HG03342 (cell line): ENCODE data around the gene LAMC1.
"Not testable (repeated sequence)": the region's sequence is repeated elsewhere in the genome, so short reads cannot be mapped to it uniquely, and the experiment has no call there.

Source experiments
- ATAC-seq: cut with Tn5 transposase; IDR thresholded peaks from one replicate; pipeline ENCODE4 v1.9.1; 2021; ENCODE audit warnings: mild to moderate bottlenecking, moderate library complexity; ENCODE audit not compliant: unreplicated experiment

Gene LAMC1

DNA sequence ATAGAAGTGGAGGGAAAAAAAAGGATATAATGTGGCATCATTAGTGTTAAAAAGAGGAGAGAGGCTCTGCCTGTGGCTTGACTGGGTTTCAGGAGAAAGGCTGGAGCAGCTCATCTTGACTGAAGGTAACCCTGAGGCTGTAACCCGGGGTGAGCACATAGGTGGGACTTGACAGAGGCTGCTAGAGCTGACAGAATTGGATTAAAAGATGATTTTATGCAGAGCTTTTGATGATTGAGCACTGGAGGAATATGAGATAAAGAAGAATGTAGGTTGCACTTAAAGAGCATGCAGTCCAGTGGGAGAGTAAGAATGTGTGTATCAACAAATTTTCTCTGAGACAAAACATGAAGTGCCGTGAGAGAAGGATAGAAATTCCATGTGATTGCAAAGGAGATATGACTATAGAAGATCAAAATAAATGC lies 17.3 kb downstream of the LAMC1 start:
- no peak for ATAC-seq

DNA sequence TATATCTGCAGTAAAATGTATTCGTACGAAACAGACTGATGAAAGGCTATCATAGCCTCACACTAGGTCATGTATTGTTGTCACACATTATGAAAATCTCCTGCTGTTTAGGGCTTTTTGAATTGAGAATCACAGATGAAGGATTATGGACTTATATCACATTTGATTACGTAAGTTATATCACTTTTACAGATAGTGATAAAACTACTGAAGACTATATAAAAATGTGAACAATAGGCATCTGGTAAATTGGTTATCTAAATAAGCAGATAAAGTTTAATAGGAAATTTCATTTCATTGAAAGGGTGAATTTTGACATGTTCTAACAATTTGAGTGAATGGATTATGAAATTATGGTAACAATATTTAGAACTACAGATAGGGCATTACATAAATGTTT lies 20.0 kb downstream of the LAMC1 start:
- no peak for ATAC-seq

DNA sequence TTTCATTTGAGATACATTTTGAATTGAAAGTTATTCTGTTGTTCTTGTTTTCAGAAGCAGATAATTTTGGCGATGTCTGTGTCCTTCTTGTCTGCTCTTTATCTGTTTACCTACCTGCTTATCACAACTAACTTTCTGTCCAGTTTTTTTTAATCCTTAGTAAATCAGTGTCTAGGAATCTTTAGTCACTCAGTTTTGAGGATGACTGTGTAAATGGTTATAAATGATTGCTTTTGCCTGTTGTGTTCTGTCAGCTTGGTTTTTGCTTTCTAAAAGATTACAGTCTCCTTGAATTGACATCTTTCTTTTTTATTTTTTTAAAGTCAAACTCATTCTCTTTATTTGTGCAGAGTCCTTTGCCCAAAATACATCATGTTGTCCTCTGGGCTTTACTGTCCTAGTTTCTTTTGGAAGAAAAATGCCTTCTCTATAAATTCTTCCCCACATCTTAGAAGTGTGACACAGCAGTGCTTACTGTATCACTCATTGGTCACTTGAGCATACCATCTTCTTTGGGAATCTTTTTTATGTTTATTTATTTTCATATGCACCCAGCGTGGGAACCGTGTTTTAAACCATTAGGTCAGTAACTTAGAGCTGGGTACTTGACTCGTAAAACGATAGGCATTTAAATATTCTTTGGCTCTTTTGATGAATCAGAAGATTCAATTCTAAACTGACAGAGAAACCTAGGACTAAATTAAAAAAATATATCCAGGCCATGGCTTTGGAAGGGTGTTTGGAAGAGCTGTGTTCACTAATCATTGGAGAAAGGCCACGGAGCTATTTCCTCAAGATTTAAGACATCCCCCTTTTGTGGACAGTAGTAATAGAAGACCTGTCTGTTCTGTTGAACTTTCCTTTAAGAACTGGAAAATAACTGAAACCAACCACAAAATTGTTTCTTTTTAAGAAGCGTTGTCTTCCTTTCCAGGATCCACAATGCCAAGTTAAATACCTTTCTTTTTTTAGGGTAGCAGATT lies 20.9 kb downstream of the LAMC1 start:
- ATAC-seq = no peak

DNA sequence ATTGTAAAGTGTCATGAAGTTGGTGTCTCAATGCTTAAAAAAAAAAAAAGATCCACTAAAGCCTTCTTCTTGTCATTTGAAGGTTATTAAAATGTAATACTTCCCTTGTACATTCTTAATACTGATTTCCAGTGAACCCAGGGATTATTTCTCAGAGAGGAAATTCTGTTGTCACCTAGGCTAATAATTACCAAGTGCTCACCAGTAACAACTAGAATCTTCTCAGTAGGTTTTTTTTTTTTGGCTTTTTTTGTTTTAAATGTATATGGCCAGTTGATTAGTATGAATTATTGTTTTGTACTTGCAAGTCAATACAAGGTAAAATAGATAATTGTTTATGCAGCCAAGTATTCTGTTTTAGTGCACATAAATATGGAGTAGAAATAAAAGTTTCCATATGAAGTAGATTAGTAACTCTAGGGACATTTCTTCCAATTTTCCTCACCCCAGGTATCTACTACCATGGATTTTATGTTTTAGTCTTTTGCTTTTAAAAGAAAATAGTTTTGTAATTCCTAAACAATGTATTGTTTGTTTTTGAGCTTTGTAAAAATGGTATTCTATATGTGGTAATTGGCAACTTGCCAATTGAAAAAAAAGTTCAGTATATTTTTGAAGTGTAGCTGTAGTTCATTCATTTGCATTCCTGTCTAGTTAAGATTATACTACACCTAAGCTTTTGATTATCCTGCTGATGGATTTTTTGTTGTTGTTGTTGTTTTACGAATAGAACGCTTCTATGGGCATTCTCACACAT lies 21.9 kb downstream of the LAMC1 start:
- ATAC-seq = no peak

DNA sequence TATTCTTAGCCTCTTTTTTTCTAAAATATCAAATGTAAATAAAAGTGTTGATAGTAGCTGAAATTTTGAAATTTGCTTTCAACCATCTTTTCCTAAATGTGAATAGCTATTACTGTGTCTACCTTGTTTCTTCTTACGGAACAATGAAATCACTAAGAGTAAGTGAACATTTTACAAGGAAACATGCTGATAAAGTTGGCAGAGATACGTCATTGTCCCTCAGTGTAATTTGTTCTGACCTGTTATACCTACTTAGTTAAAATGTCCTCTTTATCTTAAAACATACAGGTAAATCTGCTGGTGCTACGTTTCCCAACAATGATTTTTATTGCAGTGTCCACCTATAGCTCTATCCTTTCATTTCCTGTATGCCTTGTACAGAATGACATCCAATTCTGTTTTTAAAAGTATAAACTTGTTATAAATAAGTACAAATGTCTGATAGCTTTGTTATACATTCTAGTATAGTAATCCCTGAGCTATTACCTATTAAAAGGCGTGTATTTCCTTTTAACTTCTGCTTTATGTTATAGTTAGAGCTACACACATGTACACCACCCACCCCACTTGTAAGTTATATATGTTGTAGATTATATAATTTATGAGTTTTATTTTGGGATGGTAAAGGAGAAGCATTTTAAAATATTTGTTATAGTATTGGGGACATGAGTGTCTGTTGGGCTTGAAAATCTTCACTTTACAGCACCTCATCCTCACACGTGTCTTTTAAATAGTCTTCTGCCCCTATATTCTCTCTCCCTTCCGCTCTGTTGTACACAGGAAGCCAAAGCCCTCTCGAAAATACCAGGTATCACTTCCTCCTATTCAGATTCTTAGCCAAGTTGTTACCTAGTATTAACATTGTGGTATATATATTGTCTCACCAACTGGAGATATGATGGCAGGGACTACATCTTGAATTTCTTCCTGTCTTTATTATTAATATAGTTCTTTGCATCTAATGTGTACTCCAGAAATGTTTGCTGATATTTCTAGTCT lies 25.2 kb downstream of the LAMC1 start:
- peak; percentile 99 for ATAC-seq

DNA sequence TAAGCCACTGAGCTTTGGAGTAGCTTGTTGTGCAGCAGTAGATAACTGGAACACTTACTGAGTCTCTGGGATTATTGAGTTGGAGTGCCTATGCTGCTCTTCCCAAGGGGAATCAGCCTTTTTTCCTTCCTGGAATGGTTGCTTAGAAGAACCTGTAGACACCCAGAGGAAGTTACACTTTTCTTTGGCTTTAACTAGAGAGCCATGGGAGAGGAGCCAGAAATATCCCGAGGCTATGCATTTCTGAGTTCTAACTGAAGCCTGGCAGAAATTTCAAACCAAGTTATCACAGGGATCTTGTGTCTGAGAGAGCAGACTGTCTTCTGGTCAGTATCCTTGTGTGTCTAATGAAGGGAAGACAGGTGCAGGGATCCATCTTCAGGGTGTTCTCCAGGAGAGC lies 28.3 kb downstream of the LAMC1 start:
- ATAC-seq = no peak

DNA sequence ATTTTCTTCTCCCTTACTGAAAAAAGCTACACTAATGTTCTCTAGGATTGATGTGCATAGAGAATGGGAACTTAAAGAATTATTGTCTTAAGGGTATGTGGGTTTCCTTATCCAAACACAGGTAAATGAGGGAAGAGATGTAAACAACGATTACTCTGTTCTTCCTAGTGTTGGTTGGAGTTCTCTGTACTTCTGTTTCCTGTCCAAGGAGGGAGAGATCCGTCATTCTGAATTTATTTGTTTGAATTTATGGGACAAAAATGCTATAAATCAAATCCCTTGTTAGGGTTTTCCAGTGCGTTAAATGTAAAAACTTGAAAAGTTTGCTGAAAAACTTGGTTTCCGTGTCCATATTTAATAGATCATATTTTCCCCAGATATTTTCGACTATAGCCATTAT lies 29.6 kb downstream of the LAMC1 start:
- no peak for ATAC-seq

DNA sequence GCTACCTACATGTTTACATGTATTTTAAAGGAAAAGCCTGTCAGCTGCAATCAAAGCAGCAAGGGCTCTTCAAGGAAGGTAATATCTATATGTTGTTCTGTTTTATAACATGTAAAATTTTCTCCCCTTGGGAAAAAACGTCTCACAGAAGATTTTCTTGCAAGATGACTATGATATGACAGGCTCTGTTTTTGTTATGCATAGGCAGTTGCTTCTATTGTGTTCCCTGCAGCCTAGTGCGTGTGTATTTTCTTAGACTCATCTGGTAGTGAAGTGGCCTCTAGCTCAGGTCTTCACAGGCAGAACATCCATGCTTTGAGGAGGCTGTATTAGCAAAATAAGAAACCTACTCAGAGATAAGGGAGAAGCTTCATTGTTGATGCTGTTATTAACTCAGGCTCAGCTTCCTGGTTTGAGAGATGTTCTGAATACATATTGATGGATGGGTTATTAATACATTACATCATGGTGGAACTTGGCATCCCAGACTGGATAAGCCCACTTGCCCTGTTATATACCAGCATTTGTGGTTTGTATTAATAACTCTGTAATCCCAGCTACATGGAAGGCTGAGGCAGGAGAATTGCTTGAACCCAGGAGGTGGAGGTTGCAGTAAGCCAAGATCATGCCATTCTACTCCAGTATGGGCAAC lies 35.8 kb downstream of the LAMC1 start:
- ATAC-seq = no peak

DNA sequence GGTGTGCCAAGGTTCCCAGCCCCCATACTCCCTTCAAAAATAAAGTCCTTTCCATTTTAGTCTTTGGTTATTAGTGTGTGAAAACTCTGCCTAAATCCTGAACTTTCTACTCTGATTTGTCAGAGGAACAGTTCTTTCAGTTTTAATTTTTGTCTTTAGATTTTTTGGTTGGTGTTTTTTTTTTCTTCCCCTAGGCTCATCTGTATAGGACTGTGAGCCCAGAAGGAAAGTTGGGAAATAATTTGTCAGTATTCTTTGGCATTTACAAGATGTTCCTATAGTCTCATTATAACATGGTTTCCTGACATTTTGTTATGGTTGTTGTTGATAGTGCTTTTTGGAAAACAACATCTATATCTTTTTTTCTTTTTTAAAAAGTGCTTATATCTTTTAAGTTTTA lies 38.0 kb downstream of the LAMC1 start:
- no peak for ATAC-seq

DNA sequence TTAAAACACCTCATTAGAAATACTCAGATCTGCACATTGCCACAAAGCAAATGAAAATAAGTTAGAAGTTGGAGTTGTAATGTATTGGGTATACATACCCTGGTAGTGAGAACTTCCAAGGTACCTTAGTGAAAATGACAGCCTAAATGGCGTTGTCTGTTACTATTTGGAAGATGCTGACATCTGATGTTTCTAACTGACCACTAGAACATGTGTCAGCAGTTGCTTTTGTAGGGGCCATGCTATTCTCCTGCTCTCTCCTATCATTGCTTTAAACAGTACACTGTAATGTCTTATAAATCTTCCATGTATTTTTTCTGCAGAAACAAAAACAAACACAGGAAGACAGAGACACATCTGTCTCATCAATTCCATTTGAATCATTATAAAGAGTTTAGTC lies 40.1 kb downstream of the LAMC1 start:
- ATAC-seq = no peak

DNA sequence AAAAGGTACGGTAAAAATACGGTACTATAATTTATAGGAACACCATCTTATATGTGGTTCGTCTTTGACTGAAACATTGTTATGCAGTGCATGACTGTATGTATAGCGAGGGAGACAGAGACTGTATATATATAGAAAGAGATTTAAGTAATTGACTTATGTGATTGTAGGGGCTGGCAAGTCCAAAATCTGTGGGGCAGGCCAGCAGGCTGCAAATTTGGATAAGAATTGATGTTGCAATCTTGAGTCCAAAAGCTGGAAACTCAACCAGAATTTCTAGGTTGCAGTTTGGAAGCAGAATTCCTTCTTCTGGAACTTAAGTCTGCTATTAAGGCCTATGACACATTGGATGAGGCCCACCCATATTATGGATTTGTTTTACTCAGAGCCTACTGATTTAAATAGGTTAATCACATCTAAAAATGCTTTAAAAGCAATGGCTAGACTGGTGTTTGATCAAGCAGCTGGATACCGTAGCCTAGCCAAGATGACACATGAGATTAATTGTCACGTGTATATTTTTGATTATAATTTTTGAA lies 42.0 kb downstream of the LAMC1 start:
- no peak for ATAC-seq

DNA sequence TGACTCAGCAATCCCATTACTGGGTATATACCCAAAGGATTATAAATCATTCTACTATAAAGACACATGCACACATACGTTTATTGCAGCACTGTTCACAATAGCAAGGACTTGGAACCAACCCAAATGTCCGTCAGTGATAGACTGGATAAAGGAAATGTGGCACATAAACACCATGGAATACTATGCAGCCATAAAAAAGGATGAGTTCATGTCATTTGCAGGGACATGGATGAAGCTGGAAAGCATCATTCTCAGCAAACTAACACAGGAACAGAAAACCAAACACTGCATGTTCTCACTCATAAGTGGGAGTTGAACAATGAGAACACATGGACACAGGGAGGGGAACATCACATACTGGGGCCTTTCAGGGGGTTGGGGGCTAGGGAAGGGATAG lies 43.2 kb downstream of the LAMC1 start:
- not testable (repeated sequence) for ATAC-seq

DNA sequence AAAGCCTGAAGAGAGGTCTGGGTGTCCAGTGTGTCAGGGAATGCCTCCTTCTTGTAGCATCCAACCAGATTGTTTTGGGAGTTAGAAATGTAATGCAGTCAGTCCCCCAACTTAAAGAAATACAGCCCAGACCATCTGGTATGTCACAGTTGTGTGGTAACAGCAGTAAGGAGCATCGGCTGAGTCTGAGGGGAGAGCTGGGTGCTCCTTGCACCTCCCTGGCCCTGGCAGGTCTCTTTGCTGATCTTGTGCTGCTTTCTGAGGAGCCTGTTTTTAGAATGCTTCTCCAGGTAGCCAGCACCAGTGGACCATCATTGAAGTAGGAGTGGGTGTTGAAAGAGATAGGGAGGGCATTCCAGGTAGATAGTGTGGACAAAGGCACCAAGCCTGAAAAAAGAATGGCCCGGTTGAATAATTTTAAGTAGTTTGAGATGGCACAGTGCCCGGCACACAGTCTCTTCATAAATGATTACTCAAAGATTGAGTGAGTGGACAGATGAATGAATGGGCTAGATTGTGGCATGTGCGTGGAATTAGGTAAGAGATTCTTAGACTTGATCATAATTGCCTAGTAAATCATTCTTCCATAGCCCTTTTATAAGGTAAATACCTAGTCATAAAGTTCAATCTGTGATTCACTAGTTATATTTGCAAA lies 46.5 kb downstream of the LAMC1 start:
- no peak for ATAC-seq

DNA sequence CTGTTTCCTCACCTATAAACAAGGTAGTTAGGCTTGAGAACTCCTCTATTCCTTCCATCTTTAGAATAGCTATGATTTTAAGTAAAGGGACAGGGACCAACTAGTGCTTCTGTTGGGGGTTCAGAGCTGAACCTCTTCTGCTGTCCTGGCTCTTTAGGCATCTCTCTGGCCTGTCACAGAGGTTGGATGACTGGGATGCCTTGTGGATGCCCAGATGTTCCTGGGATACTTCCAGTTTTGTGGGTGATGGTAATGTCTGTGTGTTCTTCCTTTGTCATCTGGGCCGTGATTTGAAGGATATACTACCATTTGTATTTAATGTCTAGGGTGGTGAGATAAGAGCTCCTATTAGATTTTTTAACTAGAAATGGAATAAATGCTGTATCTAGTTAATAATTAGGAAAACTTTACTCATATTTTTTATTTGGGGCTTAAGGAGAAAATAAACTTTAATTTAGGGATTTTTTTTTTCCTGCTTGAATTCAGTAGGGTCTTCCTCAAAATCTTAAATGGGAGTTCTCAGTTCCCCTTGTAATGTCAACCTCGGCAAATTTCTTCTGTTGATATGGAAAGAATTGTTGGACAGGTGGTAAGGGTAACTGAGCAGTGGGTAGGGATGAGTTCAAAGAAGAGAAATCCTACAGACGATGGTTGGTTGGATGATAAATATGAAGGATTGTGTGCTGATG lies 47.2 kb downstream of the LAMC1 start:
- no peak for ATAC-seq

DNA sequence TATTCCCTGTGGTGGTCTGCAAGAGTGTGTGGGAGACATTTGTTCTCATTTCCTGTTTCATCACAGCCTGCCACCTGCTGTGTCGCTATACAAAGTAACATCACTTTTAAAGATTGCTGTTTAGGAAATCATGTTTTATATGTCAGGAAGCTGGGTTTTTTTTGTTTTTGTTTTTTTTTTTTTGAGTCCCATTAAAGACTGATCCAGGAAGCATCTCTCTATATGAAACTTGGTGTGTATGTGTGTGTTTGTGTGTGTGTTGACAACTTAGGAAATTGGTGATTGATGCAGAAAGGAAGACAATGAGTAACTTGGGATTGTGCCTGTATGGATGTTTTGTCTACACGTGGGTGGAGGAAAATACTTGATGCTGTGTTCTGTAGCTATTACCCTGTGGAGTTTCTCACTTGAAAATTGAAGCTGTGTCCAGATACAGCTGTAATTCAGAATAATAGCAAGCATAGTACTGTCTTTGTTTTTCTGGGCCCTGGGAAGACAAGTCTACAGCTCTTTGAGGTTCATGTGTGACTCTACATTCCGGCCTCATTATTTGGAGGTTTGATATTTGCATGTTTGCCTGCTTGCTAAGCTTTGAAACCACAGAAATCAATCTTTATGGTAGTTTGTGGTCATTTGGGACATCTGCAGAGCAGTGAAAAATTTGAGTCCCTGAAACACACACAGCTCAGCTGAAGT lies 47.9 kb downstream of the LAMC1 start:
- ATAC-seq = peak; percentile 88

DNA sequence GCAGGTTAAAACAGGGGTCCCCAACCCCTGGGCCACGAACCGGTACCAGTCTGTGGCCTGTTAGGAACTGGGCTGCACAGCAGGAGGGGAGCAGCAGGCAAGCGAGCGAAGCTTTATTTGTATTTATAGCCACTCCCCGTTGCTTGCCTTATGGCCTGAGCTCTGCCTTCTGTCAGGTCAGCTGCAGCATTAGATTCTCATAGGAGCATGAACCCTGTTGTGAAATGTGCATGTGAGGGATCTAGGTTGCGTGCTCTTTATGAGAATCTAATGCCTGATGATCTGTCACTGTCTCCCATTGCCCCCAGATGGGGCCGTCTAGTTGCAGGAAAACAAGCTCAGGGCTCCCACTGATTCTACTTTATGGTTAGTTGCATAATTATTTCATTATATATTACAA lies 49.4 kb downstream of the LAMC1 start:
- ATAC-seq = not testable (repeated sequence)

DNA sequence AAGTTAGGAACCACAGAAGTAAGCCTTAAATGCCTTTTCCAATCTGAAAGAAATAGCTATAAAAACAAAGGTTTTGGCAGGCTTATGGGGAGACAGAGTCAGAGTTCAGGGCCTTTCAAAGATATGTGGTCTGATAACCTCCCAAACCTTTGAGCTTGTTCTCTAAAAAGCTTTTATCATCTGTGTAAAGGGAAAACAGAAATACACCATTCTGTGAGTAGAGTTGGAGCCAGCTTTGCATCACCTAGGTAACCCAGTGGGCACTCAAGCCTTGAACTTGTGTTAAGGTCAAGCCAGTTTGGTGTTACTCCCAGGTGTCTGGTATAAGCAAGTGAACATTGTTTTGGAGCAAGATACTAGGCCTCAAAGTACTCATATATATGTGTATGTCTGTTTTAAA lies 50.1 kb downstream of the LAMC1 start:
- ATAC-seq = no peak

DNA sequence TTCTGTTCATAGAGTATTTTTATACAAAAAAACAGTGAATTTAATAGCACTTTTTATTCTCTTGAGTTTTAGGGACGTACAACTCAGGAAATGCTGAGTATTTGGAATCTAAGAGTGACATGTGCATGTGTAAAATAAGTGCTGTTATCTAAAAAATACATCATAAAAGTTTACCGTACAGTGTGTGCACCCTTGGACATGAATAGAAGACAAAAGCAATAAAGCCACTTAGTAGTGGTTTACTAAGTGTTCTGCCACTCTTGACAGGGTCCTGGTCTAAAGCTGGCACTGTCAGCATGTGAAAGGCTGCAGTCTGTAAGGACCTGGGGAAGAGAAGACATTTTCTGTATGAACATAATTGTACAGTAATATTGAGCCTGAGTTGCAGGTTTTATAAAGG lies 51.0 kb downstream of the LAMC1 start:
- ATAC-seq = no peak
